DOHH2 (cell line): ENCODE results near the gene GPD1L.
A peak's percentile ranks its signal among the peaks of the same experiment; 100 is the strongest.
"Not testable (repeated sequence)": the region's sequence is repeated elsewhere in the genome, so short reads cannot be mapped to it uniquely, and the experiment has no call there.

Source experiments
- H3F3A ChIP-seq: fragments of 200-600 bp; sonication (generic), shearing (Covaris generic); 2 replicates; pipeline ENCODE4 v1.6.0; 2016; ENCODE audit warnings: antibody characterized with exemption, mild to moderate bottlenecking; ENCODE audit not compliant: control insufficient read depth, insufficient read depth
- H3K27ac ChIP-seq: fragments of 200-600 bp; sonication (generic); 2 replicates; pipeline ENCODE4 v1.5.1; 2014; ENCODE audit warnings: low read depth, mild to moderate bottlenecking, low read length, moderate library complexity
- H3K27me3 ChIP-seq: fragments of 200-600 bp; sonication (generic); 2 replicates; pipeline ENCODE4 v1.6.1; 2014; ENCODE audit warnings: mild to moderate bottlenecking, low read length, mixed read lengths; ENCODE audit not compliant: control insufficient read depth
- H3K36me3 ChIP-seq: fragments of 200-600 bp; sonication (generic); 2 replicates; pipeline ENCODE4 v1.6.1; 2014; ENCODE audit warnings: mild to moderate bottlenecking, low read length, moderate library complexity, mixed read lengths; ENCODE audit not compliant: control insufficient read depth
- H3K4me1 ChIP-seq: fragments of 200-600 bp; sonication (generic); 2 replicates; pipeline ENCODE4 v1.6.1; 2014; ENCODE audit warnings: mild to moderate bottlenecking, low read length, mixed read lengths; ENCODE audit not compliant: control insufficient read depth
- H3K4me2 ChIP-seq: fragments of 200-600 bp; sonication (generic); 2 replicates; pipeline ENCODE4 v1.6.0; 2014; ENCODE audit warnings: mild to moderate bottlenecking, low read length, moderate library complexity
- H3K4me3 ChIP-seq: fragments of 200-600 bp; sonication (generic); 2 replicates; pipeline ENCODE4 v1.5.1; 2014; ENCODE audit warnings: mild to moderate bottlenecking, low read length, mixed read lengths
- H3K79me2 ChIP-seq: fragments of 200-600 bp; sonication (generic); 2 replicates; pipeline ENCODE4 v1.6.1; 2014; ENCODE audit warnings: mild to moderate bottlenecking, low read length, mixed read lengths; ENCODE audit not compliant: control insufficient read depth
- H3K9me2 ChIP-seq: fragments of 200-600 bp; sonication (generic); replicated peaks from 2 replicates; pipeline ENCODE4 v1.6.1; 2014; ENCODE audit warnings: mild to moderate bottlenecking, low read length, mixed read lengths; ENCODE audit not compliant: control insufficient read depth
- H3K9me3 ChIP-seq: fragments of 200-600 bp; sonication (generic); 2 replicates; pipeline ENCODE4 v1.6.1; 2014; ENCODE audit warnings: antibody characterized with exemption, low read length, mixed read lengths; ENCODE audit not compliant: control insufficient read depth, insufficient read depth
- H4K20me1 ChIP-seq: fragments of 200-600 bp; sonication (generic); 2 replicates; pipeline ENCODE4 v1.6.0; 2014; ENCODE audit warnings: low read depth, mild to moderate bottlenecking, antibody characterized with exemption, low read length, moderate library complexity; ENCODE audit not compliant: control insufficient read depth, insufficient read depth
- EZH2phosphoT487 ChIP-seq: fragments of 200-600 bp; sonication (generic); IDR thresholded peaks from 2 replicates; pipeline ENCODE4 v1.6.1; 2017; ENCODE audit warnings: borderline replicate concordance, mild to moderate bottlenecking, antibody characterized with exemption, low read length, moderate library complexity, mixed read lengths
- TF ChIP-seq, protein P1 (sequence below): fragments of 200-600 bp; sonication (generic); IDR thresholded peaks from one replicate; pipeline ENCODE4 v1.5.1; 2014; ENCODE audit warnings: antibody characterized with exemption, mild to moderate bottlenecking, low read depth, low read length; ENCODE audit not compliant: poor library complexity, severe bottlenecking

Gene GPD1L

DNA sequence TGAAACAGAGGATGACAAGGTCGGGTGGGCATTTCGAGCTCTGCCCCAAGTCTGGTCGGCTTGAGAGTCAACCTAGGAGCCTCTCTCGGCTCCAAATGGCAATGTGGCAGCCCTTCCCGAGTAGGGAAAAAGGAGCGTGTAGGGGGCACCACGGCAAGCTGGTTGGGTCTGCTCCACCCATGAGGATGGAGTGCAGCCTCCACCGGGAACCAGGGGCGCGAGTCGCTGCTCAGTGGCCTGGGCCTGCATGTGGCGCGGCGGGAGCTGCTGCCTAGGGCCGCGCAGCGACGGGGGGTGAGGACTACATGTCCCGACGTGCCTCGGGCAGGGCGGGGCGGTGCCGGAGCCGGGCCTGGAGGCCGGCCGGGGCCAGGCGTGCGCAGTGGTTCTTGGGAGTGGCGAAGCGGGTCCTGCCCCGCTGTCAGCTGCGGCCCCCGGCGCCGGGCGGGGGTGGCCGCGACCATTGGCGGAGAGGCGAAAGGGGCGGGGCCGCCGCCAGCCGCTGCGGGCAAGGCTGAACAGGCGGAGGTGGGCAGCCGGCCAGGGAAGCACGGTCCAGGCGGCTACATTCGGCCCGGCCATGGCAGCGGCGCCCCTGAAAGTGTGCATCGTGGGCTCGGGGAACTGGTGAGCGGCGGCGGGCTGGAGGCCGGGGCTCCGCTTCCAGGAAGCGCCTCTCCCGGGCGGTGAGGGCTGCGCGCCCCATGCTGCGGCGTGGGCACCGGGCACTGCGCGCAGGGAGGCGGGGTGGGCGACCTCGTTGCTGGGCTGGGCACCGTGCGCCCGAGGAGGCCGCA is at the start of gene GPD1L:
TSS of gene GPD1L (plus strand) at position 489 of the 797 bp plus-strand sequence. CDS start at position 581, 92 bp downstream.
- Histone ChIP-seq H4K20me1 (no peaks in the 10 kb centered on the region), H3K79me2 (peaks cover 39% of the 10 kb centered on the region), H3K27ac (no peak within 1 kb of the TSS), H3K27me3 (no peaks in the 10 kb centered on the region), H3F3A (no peaks in the 10 kb centered on the region), H3K9me3 (peaks cover 11% of the 10 kb centered on the region; the same call in 1 of the 2 replicates), H3K36me3 (no peaks in the 10 kb centered on the region), H3K4me2 (peak within 1 kb of the TSS; percentile 95), H3K9me2 (no peaks in the 10 kb centered on the region), H3K4me1 (peaks cover 16% of the 10 kb centered on the region), H3K4me3 (peak within 1 kb of the TSS; percentile 90)
- TF ChIP-seq, protein P1, sequence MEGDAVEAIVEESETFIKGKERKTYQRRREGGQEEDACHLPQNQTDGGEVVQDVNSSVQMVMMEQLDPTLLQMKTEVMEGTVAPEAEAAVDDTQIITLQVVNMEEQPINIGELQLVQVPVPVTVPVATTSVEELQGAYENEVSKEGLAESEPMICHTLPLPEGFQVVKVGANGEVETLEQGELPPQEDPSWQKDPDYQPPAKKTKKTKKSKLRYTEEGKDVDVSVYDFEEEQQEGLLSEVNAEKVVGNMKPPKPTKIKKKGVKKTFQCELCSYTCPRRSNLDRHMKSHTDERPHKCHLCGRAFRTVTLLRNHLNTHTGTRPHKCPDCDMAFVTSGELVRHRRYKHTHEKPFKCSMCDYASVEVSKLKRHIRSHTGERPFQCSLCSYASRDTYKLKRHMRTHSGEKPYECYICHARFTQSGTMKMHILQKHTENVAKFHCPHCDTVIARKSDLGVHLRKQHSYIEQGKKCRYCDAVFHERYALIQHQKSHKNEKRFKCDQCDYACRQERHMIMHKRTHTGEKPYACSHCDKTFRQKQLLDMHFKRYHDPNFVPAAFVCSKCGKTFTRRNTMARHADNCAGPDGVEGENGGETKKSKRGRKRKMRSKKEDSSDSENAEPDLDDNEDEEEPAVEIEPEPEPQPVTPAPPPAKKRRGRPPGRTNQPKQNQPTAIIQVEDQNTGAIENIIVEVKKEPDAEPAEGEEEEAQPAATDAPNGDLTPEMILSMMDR, result no peak
- TF ChIP-seq EZH2phosphoT487, result no peak

DNA sequence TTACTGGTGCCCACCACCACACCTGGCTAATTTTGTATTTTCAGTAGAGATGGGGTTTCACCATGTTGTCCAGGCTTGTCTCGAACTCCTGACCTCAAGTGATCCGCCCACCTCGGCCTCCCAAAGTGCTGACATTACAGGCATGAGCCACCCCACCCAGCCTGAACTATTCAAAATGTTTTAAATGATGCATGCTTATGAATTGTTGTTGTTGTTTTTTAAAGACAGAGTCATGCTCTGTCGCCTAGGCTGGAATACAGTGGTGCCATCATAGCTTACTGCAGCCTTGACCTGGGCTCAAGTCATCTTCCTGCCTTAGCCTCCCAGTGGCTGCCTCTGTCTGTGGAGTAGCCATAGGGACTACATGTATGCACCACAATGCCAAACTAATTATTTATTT is 48.0 kb upstream of the GPD1L start:
- not testable (repeated sequence) for H3F3A ChIP-seq, H4K20me1 ChIP-seq, H3K79me2 ChIP-seq, H3K4me1 ChIP-seq, H3K27ac ChIP-seq, H3K27me3 ChIP-seq, H3K4me3 ChIP-seq, H3K4me2 ChIP-seq, H3K36me3 ChIP-seq, H3K9me2 ChIP-seq, H3K9me3 ChIP-seq

DNA sequence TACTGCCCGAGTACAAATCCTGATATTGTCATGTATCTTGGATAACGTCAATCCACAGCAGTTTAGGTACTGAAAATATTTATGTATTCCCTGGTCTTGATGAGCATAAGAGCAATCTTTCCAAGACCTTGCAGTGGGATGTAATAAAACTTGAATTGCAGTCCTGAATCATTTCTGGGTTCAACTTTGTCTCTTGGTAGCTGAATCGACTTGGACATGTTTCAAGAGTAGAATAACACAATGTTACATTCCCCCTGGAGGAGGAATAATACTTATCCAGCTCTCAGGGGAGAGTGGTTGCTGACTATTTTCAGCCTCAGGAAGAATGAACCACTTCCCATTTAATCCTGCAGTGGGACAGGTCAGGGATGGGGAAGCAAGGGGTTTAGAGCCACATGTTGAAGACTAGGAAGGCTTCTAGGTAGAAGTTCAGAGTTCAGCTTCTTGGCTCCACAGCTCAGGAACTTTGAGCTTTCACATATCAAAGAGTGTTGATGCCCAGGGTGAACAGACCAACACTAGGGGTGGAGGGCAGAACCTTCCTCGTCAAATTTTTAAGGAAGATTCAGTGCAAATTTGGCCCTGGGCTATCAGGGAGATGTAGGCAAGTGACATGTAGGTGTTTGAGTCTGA is 43.4 kb upstream of the GPD1L start:
- Histone ChIP-seq H3K27me3 (no peaks in the 10 kb centered on the region), H3K9me3 (no peaks in the 10 kb centered on the region), H3K27ac (no peak overlapping the region), H3K4me3 (no peak overlapping the region), H3K9me2 (no peaks in the 10 kb centered on the region), H4K20me1 (no peaks in the 10 kb centered on the region), H3K4me2 (no peak overlapping the region), H3K36me3 (no peaks in the 10 kb centered on the region), H3F3A (no peaks in the 10 kb centered on the region), H3K79me2 (no peaks in the 10 kb centered on the region), H3K4me1 (no peaks in the 10 kb centered on the region)
- TF ChIP-seq, protein P1, result no peak
- no peak for TF ChIP-seq EZH2phosphoT487

DNA sequence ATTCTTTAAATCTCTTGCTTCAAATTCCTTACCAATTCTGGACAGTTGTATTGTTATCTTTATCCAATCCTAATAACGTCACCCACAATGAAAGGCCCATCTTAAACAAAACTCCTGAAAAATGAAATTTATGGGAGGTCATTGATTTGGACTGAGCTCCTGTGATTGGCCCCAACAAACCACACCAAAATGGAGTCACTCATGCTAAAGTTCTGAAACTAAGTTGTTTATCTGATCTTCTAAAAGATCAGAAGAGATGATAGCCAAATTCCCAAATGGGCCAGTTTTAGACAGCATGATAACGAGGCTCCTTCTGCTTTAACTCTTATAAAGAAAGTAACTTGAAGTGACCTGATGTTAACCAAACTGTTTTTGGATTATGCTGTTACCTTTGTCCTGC is 39.7 kb upstream of the GPD1L start:
- H3K9me3 ChIP-seq, result no peaks in the 10 kb centered on the region
- no peaks in the 10 kb centered on the region for H3K27me3 ChIP-seq
- H3K9me2 ChIP-seq, result no peaks in the 10 kb centered on the region
- no peak overlapping the region for H3K27ac ChIP-seq
- H4K20me1 ChIP-seq, result no peaks in the 10 kb centered on the region
- no peaks in the 10 kb centered on the region for H3K36me3 ChIP-seq
- no peak overlapping the region for H3K4me2 ChIP-seq
- H3K79me2 ChIP-seq, result no peaks in the 10 kb centered on the region
- no peaks in the 10 kb centered on the region for H3K4me1 ChIP-seq
- no peak overlapping the region for H3K4me3 ChIP-seq
- H3F3A ChIP-seq, result no peaks in the 10 kb centered on the region
- TF ChIP-seq EZH2phosphoT487, result no peak
- TF ChIP-seq, protein P1, result no peak

DNA sequence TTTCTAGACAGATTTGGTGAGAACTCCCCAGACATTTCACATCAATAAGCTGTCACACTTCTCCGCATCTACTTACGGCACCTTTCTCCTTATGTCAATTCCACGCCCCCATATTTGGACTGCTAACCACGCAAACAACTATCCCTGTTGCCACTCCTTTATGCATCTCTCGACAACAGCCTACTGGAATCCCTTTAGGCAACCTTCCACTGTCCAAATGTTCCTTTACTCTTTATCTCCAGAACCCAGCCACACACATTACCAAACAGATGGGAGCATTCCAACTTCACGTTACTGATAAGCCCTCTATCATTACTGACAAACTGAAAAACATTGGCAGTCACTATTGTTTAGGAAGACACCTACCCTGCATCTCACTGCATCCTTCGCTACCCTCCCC is 32.2 kb upstream of the GPD1L start:
- H3K4me2 ChIP-seq, H3K27ac ChIP-seq, H3K79me2 ChIP-seq, H4K20me1 ChIP-seq, H3K9me3 ChIP-seq, H3K4me3 ChIP-seq, H3K27me3 ChIP-seq, H3F3A ChIP-seq, H3K36me3 ChIP-seq, H3K9me2 ChIP-seq: not testable (repeated sequence)
- H3K4me1 ChIP-seq, result peaks cover 20% of the 10 kb centered on the region
